ENCODE data around the gene RHO. TPM values are rescaled to one million over a fixed set of nuclear protein-coding genes. Genes with fewer than 3 reads are reported as not detected.

RHO gene
- polyA plus RNA-seq, 1 of the 3 experiments (the other 2 are of a cell fraction), result not detected

DNA sequence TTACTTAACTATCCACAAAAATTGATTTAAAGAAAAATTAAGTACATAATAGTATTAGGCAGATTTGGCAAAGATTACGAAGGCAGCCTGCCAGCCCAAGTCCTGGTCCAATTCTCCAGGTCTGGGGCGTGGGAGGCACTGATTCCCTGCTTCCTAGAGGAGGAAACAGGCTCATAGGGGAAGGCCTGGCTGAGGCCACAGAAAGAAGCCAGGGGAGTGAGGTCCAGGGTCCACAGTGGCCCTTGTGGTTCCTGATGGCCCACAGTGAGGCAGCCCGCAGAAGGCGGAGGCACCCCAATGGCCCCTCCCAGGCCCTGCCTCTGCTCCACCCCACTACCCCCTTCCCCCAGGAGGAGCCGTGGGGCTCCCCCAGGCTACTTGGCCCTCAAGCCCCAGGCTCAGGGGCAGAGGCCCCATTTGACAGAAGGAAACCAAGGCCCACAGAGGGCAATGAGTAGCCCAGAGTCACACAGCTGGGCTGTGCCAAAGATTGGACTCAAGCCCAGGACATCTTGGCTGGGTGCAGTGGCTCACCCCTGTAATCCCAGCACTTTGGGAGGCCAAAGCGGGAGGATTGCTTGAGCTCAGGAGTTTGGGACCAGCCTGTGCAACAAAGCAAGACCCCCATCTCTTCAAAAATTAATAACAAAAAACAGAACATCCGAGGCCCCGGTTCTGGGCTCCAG, 35.6 kb downstream of the RHO start:
- 94% methylated on average over 5 of the region's 8 CpGs for WGBS (ENCODE audit: low lambda C conversion rate)
- H3K9ac ChIP-seq, result no peak overlapping the region
- H3K4me3 ChIP-seq (ENCODE audit: low read depth in 2 of 2, low read length in 1 of 2), result no peak overlapping the region
- DNase-seq, result no peak
- H3K9me2 ChIP-seq, result no peaks in the 10 kb centered on the region
- no peaks in the 10 kb centered on the region for H3K36me3 ChIP-seq (replicated peaks in 1 of 2; ENCODE audit: control insufficient read depth in 1 of 2, insufficient read depth in 2 of 2, low read length in 1 of 2)
- H3K9me3 ChIP-seq, result no peaks in the 10 kb centered on the region
- peaks cover 25 to 63% of the 10 kb centered on the region in 2 experiments for H3K4me1 ChIP-seq (ENCODE audit: control insufficient read depth in 1 of 2, insufficient read depth in 2 of 2, low read depth in 1 of 2, low read length in 1 of 2)
- no peaks in the 10 kb centered on the region for H3K27me3 ChIP-seq (ENCODE audit: insufficient read depth)
- H2AFZ ChIP-seq (ENCODE audit: low read depth), result no peak overlapping the region
- no peak overlapping the region for H3K4me2 ChIP-seq
- H3K27ac ChIP-seq (ENCODE audit: low read depth in 2 of 2, low read length in 1 of 2), result no peak overlapping the region
- H3K79me2 ChIP-seq (ENCODE audit: insufficient read depth), result no peaks in the 10 kb centered on the region
- ChIA-PET CTCF (interaction anchor here (1.1 to 1.2 kb wide), 2 partner anchors 33 to 74 kb away, joined by 3 read pairs; no protein-coding TSS in a partner anchor), POLR2A (no interaction called here)
- TF ChIP-seq MEF2A (IDR thresholded peaks at IDR 0.05; ENCODE audit: borderline replicate concordance, low read depth) (no peak), TAF1 (IDR thresholded peaks at IDR 0.05; ENCODE audit: borderline replicate concordance, low read depth, low read length) (no peak), SIN3A (IDR thresholded peaks at IDR 0.05; ENCODE audit: borderline replicate concordance, low read depth, low read length) (no peak), USF2 (IDR thresholded peaks at IDR 0.05; ENCODE audit: borderline replicate concordance, low read depth, low read length) (no peak), CTCF (IDR thresholded peaks at IDR 0.05) (no peak), YY1 (IDR thresholded peaks at IDR 0.05; ENCODE audit: low read depth) (no peak), GABPA (IDR thresholded peaks at IDR 0.05; ENCODE audit: low read depth) (no peak), MXI1 (IDR thresholded peaks at IDR 0.05; ENCODE audit: low read depth, low read length) (no peak), RCOR1 (IDR thresholded peaks at IDR 0.05; ENCODE audit: low read length) (no peak), NFIC (IDR thresholded peaks at IDR 0.05; ENCODE audit: borderline replicate concordance) (no peak), FOSL2 (IDR thresholded peaks at IDR 0.05; ENCODE audit: borderline replicate concordance, low read depth) (no peak), SMC3 (IDR thresholded peaks at IDR 0.05; ENCODE audit: low read depth, low read length) (no peak)
- TF ChIP-seq, protein P1, sequence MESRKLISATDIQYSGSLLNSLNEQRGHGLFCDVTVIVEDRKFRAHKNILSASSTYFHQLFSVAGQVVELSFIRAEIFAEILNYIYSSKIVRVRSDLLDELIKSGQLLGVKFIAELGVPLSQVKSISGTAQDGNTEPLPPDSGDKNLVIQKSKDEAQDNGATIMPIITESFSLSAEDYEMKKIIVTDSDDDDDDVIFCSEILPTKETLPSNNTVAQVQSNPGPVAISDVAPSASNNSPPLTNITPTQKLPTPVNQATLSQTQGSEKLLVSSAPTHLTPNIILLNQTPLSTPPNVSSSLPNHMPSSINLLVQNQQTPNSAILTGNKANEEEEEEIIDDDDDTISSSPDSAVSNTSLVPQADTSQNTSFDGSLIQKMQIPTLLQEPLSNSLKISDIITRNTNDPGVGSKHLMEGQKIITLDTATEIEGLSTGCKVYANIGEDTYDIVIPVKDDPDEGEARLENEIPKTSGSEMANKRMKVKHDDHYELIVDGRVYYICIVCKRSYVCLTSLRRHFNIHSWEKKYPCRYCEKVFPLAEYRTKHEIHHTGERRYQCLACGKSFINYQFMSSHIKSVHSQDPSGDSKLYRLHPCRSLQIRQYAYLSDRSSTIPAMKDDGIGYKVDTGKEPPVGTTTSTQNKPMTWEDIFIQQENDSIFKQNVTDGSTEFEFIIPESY (IDR thresholded peaks at IDR 0.05; ENCODE audit: borderline replicate concordance, low read depth), result no peak
- TF ChIP-seq, protein P2, sequence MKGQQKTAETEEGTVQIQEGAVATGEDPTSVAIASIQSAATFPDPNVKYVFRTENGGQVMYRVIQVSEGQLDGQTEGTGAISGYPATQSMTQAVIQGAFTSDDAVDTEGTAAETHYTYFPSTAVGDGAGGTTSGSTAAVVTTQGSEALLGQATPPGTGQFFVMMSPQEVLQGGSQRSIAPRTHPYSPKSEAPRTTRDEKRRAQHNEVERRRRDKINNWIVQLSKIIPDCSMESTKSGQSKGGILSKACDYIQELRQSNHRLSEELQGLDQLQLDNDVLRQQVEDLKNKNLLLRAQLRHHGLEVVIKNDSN (IDR thresholded peaks at IDR 0.05; ENCODE audit: borderline replicate concordance, low read depth), result no peak
- peaks cover 7% of the 10 kb centered on the region for H3F3A ChIP-seq (replicated peaks; ENCODE audit: insufficient read depth)
- H4K20me1 ChIP-seq (ENCODE audit: insufficient read depth), result no peaks in the 10 kb centered on the region
